AG09319 (cell line): ENCODE measurements around the gene SLC25A34.

Source experiments
- DNase-seq: peaks from one replicate; pipeline ENCODE4 v3.0.0-alpha.2; 2010; ENCODE audit warnings: low read depth; ENCODE audit errors: extremely low read depth
- CTCF ChIP-seq: IDR thresholded peaks from 2 replicates; pipeline ENCODE4 v1.5.1; 2011; ENCODE audit warnings: low read depth, mild to moderate bottlenecking, inconsistent platforms, low read length, moderate library complexity

The SLC25A34 gene

GRCh38 chr1:15765495-15766194 lies 29.6 kb downstream of the SLC25A34 start:
- peak; percentile 43 for DNase-seq
- TF ChIP-seq CTCF = no peak

- no peak for DNase-seq
These were observed 31.9 kb downstream of the SLC25A34 start for GRCh38 chr1:15767941-15768340.

GRCh38 chr1:15768388-15768787 lies 32.3 kb downstream of the SLC25A34 start:
- no peak for TF ChIP-seq CTCF
- no peak for DNase-seq

More at GRCh38 chr1:15767941-15768340, 31.9 kb downstream of the SLC25A34 start:
- no peak for TF ChIP-seq CTCF

GRCh38 chr1:15770313-15770962 lies 34.4 kb downstream of the SLC25A34 start:
- no peak for DNase-seq
- TF ChIP-seq CTCF = no peak

GRCh38 chr1:15771836-15772515 lies 35.9 kb downstream of the SLC25A34 start:
- TF ChIP-seq CTCF = no peak
- no peak for DNase-seq

- no peak for DNase-seq
These were observed 39.6 kb downstream of the SLC25A34 start for GRCh38 chr1:15775706-15776105.

More at GRCh38 chr1:15775706-15776105, 39.6 kb downstream of the SLC25A34 start:
- TF ChIP-seq CTCF = no peak
